Esophagus muscularis mucosa (tissue), 4 donors: ENCODE results near the gene RAD51B.

Experiments
- EP300 ChIP-seq: sonication (generic); formaldehyde crosslinking; IDR thresholded peaks from one replicate; pipeline ENCODE4 v1.6.1; 2017; ENCODE audit warnings: antibody characterized with exemption
- POLR2A ChIP-seq: fragments of 450-650 bp; IDR thresholded peaks from one replicate; pipeline ENCODE4 v1.6.1; 2017; ENCODE audit warnings: antibody characterized with exemption, moderate library complexity, mild to moderate bottlenecking, low read depth
- POLR2AphosphoS5 ChIP-seq, 2 donors: sonication (generic); formaldehyde crosslinking; IDR thresholded peaks; one replicate each; pipeline ENCODE4 v1.6.1; 2017; ENCODE audit warnings: antibody characterized with exemption in 2 of 2
- TF ChIP-seq, protein P1 (sequence below), 3 experiments: fragments of 200-600 bp in 2 of 3; fragments of 450-650 bp in 1 of 3; sonication (generic) in 2 of 3; IDR thresholded peaks; one replicate each; pipeline ENCODE4 v1.5.1; 2017 to 2019; ENCODE audit warnings: antibody characterized with exemption in 3 of 3, mild to moderate bottlenecking in 2 of 3, moderate library complexity in 1 of 3

DNA sequence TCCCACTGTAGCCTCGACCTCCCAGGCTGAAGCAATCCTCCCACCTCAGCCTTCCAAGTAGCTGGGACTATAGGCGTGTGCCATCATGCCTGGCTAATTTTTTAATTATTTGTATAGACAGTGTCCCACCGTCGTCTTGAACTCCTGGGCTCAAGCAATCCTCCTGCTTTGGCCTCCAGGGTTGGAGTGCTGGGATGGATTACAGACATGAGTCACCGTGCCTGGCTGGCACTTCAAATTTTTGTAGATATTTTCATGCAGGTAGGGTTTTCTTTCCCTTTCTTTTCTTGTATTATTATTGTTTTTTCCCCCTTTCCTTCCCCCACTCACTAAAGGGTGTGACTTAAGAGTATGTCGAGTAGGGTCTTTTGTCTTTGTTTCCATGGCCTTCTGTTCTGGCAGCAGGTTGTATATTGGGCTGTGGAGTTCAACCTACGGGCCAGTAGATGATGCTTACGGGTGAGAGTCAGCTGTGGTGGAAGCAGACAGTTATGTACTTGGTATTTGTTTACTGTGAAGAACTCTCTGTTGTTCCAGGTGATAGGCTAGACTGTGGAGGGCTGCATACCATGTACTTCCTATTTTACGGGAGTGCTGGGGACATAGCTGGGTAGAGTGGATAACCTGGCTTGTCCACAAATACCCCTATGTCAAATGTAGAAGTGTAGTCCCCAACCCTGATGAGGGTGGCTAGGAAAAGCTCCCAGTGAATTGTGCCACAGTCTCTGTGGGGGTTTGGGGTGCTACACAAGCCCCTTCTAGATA is 30.7 kb downstream of the RAD51B start:
- TF ChIP-seq, protein P1, sequence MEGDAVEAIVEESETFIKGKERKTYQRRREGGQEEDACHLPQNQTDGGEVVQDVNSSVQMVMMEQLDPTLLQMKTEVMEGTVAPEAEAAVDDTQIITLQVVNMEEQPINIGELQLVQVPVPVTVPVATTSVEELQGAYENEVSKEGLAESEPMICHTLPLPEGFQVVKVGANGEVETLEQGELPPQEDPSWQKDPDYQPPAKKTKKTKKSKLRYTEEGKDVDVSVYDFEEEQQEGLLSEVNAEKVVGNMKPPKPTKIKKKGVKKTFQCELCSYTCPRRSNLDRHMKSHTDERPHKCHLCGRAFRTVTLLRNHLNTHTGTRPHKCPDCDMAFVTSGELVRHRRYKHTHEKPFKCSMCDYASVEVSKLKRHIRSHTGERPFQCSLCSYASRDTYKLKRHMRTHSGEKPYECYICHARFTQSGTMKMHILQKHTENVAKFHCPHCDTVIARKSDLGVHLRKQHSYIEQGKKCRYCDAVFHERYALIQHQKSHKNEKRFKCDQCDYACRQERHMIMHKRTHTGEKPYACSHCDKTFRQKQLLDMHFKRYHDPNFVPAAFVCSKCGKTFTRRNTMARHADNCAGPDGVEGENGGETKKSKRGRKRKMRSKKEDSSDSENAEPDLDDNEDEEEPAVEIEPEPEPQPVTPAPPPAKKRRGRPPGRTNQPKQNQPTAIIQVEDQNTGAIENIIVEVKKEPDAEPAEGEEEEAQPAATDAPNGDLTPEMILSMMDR (IDR thresholded peaks at IDR 0.05): no peak
- no peak for TF ChIP-seq POLR2A
- TF ChIP-seq EP300: no peak
- no peak for TF ChIP-seq POLR2AphosphoS5 (IDR thresholded peaks at IDR 0.05)
